Activated naive CD8-positive, alpha-beta T cell treated with anti-CD3 and anti-CD28 coated beads for 36 hours (primary cell): ENCODE measurements around the gene KCNJ8. TPM values are rescaled to one million over a fixed set of nuclear protein-coding genes. Genes with fewer than 3 reads are reported as not detected.
A peak's percentile ranks its signal among the peaks of the same experiment; 100 is the strongest.
"Not testable (repeated sequence)": the region's sequence is repeated elsewhere in the genome, so short reads cannot be mapped to it uniquely, and the experiment has no call there.

Source experiments
- DNase-seq: peaks from one replicate; pipeline ENCODE4 v3.0.0; 2021
- H3K27ac Mint-ChIP-seq: one replicate; pipeline ENCODE4 v1.8.0; 2022; ENCODE audit warnings: mild to moderate bottlenecking, moderate library complexity, mixed read lengths
- H3K27me3 Mint-ChIP-seq: one replicate; pipeline ENCODE4 v1.8.0; 2022; ENCODE audit warnings: mild to moderate bottlenecking, mixed read lengths
- H3K36me3 Mint-ChIP-seq: one replicate; pipeline ENCODE4 v1.8.0; 2021; ENCODE audit warnings: mild to moderate bottlenecking, mixed read lengths
- H3K4me1 Mint-ChIP-seq: one replicate; pipeline ENCODE4 v1.8.0; 2021; ENCODE audit warnings: mixed read lengths
- H3K4me3 Mint-ChIP-seq: one replicate; pipeline ENCODE4 v1.8.0; 2022; ENCODE audit warnings: mild to moderate bottlenecking, moderate library complexity, mixed read lengths
- H3K9me3 Mint-ChIP-seq: one replicate; pipeline ENCODE4 v1.8.0; 2022; ENCODE audit warnings: mixed read lengths
- total RNA-seq, 2 experiments: library from RNA; stranded (reverse); gene quantifications; one replicate each; pipeline ENCODE4 v1.2.3, GENCODE V29; 2021

The KCNJ8 gene
- total RNA-seq, 2 experiments from 2014 or later, result not detected

GRCh38 chr12:21797539-21797938 lies 23.0 kb upstream of the KCNJ8 start:
- H3K4me3 Mint-ChIP-seq, result no peak overlapping the region
- peaks cover 4% of the 10 kb centered on the region for H3K27me3 Mint-ChIP-seq
- no peak for DNase-seq
- H3K27ac Mint-ChIP-seq, result no peak overlapping the region
- no peaks in the 10 kb centered on the region for H3K4me1 Mint-ChIP-seq
- H3K9me3 Mint-ChIP-seq, result peaks cover under 1% of the 10 kb centered on the region
- H3K36me3 Mint-ChIP-seq, result no peaks in the 10 kb centered on the region

GRCh38 chr12:21795648-21796328 lies 21.3 kb upstream of the KCNJ8 start:
- H3K4me1 Mint-ChIP-seq, result no peaks in the 10 kb centered on the region

GRCh38 chr12:21794807-21795595 lies 20.5 kb upstream of the KCNJ8 start:
- not testable (repeated sequence) for H3K36me3 Mint-ChIP-seq, H3K27ac Mint-ChIP-seq, H3K4me1 Mint-ChIP-seq, H3K9me3 Mint-ChIP-seq, H3K4me3 Mint-ChIP-seq, DNase-seq
- peaks cover 11% of the 10 kb centered on the region for H3K27me3 Mint-ChIP-seq

More at GRCh38 chr12:21795648-21796328, 21.3 kb upstream of the KCNJ8 start:
- DNase-seq, result no peak
- Mint-ChIP-seq H3K4me3 (no peak overlapping the region), H3K9me3 (peaks cover 2% of the 10 kb centered on the region), H3K36me3 (no peaks in the 10 kb centered on the region), H3K27ac (no peak overlapping the region), H3K27me3 (peaks cover 4% of the 10 kb centered on the region)

GRCh38 chr12:21789687-21790086 lies 15.2 kb upstream of the KCNJ8 start:
- H3K27ac Mint-ChIP-seq, H3K4me3 Mint-ChIP-seq, H3K9me3 Mint-ChIP-seq, DNase-seq, H3K4me1 Mint-ChIP-seq, H3K27me3 Mint-ChIP-seq, H3K36me3 Mint-ChIP-seq: not testable (repeated sequence)

GRCh38 chr12:21788089-21788983 lies 13.8 kb upstream of the KCNJ8 start:
- no peak for DNase-seq
- no peak overlapping the region for H3K4me3 Mint-ChIP-seq
- no peaks in the 10 kb centered on the region for H3K4me1 Mint-ChIP-seq
- H3K36me3 Mint-ChIP-seq, result no peaks in the 10 kb centered on the region
- peaks cover 8% of the 10 kb centered on the region for H3K27me3 Mint-ChIP-seq
- peaks cover 6% of the 10 kb centered on the region for H3K9me3 Mint-ChIP-seq
- no peak overlapping the region for H3K27ac Mint-ChIP-seq

- Mint-ChIP-seq H3K27me3 (peaks cover 12% of the 10 kb centered on the region), H3K9me3 (peaks cover 5% of the 10 kb centered on the region), H3K27ac (no peak overlapping the region), H3K36me3 (no peaks in the 10 kb centered on the region), H3K4me1 (no peaks in the 10 kb centered on the region), H3K4me3 (no peak overlapping the region)
- no peak for DNase-seq
Observed at GRCh38 chr12:21786041-21786531, 11.6 kb upstream of the KCNJ8 start.

- not testable (repeated sequence) for DNase-seq, H3K27me3 Mint-ChIP-seq, H3K4me1 Mint-ChIP-seq, H3K9me3 Mint-ChIP-seq, H3K36me3 Mint-ChIP-seq, H3K27ac Mint-ChIP-seq, H3K4me3 Mint-ChIP-seq
Observed at GRCh38 chr12:21782723-21783122, 8.2 kb upstream of the KCNJ8 start.

- no peak overlapping the region for H3K4me3 Mint-ChIP-seq
- H3K27me3 Mint-ChIP-seq, result peaks cover 21% of the 10 kb centered on the region
- no peak for DNase-seq
- no peaks in the 10 kb centered on the region for H3K9me3 Mint-ChIP-seq
- no peak overlapping the region for H3K27ac Mint-ChIP-seq
- no peaks in the 10 kb centered on the region for H3K4me1 Mint-ChIP-seq
- H3K36me3 Mint-ChIP-seq, result no peaks in the 10 kb centered on the region
Observed at GRCh38 chr12:21780786-21781185, 6.3 kb upstream of the KCNJ8 start.

GRCh38 chr12:21776175-21776574 lies 1.7 kb upstream of the KCNJ8 start:
- Mint-ChIP-seq H3K27ac (no peak overlapping the region), H3K4me3 (no peak overlapping the region), H3K9me3 (no peaks in the 10 kb centered on the region), H3K27me3 (peaks cover 51% of the 10 kb centered on the region), H3K4me1 (peaks cover 7% of the 10 kb centered on the region), H3K36me3 (no peaks in the 10 kb centered on the region)
- DNase-seq, result no peak

GRCh38 chr12:21775133-21775820 lies 771 bp upstream of the KCNJ8 start:
- peaks cover 7% of the 10 kb centered on the region for H3K4me1 Mint-ChIP-seq
- DNase-seq, result no peak
- H3K4me3 Mint-ChIP-seq, result no peak overlapping the region
- H3K27ac Mint-ChIP-seq, result no peak overlapping the region
- H3K27me3 Mint-ChIP-seq, result peaks cover 52% of the 10 kb centered on the region
- H3K9me3 Mint-ChIP-seq, result no peaks in the 10 kb centered on the region
- H3K36me3 Mint-ChIP-seq, result no peaks in the 10 kb centered on the region

GRCh38 chr12:21773806-21774205 lies 700 bp downstream of the KCNJ8 start:
- peaks cover 7% of the 10 kb centered on the region for H3K4me1 Mint-ChIP-seq
- peak overlapping the region; percentile 16 for H3K4me3 Mint-ChIP-seq
- H3K27ac Mint-ChIP-seq, result no peak overlapping the region
- no peaks in the 10 kb centered on the region for H3K36me3 Mint-ChIP-seq
- no peak for DNase-seq
- H3K9me3 Mint-ChIP-seq, result no peaks in the 10 kb centered on the region
- peaks cover 52% of the 10 kb centered on the region for H3K27me3 Mint-ChIP-seq

- H3K9me3 Mint-ChIP-seq, result no peaks in the 10 kb centered on the region
- H3K4me3 Mint-ChIP-seq, result peak overlapping the region; percentile 16
- H3K4me1 Mint-ChIP-seq, result peaks cover 7% of the 10 kb centered on the region
- no peaks in the 10 kb centered on the region for H3K36me3 Mint-ChIP-seq
- peak; percentile 11 for DNase-seq
- peaks cover 52% of the 10 kb centered on the region for H3K27me3 Mint-ChIP-seq
- H3K27ac Mint-ChIP-seq, result no peak overlapping the region
Observed at GRCh38 chr12:21773263-21773741, 1.2 kb downstream of the KCNJ8 start.

GRCh38 chr12:21771311-21771710 lies 3.2 kb downstream of the KCNJ8 start:
- Mint-ChIP-seq H3K27me3 (peaks cover 42% of the 10 kb centered on the region), H3K9me3 (no peaks in the 10 kb centered on the region), H3K36me3 (no peaks in the 10 kb centered on the region), H3K4me3 (no peak overlapping the region), H3K4me1 (peaks cover 7% of the 10 kb centered on the region), H3K27ac (no peak overlapping the region)
- DNase-seq, result no peak

- no peak overlapping the region for H3K27ac Mint-ChIP-seq
- peaks cover 23% of the 10 kb centered on the region for H3K27me3 Mint-ChIP-seq
- no peaks in the 10 kb centered on the region for H3K36me3 Mint-ChIP-seq
- no peak for DNase-seq
- peaks cover 7% of the 10 kb centered on the region for H3K4me1 Mint-ChIP-seq
- no peaks in the 10 kb centered on the region for H3K9me3 Mint-ChIP-seq
- H3K4me3 Mint-ChIP-seq, result no peak overlapping the region
Observed at GRCh38 chr12:21769307-21769706, 5.2 kb downstream of the KCNJ8 start.
